SK-N-MC (cell line): ENCODE data around the gene TMEFF2.

Experiments used
- EZH2 ChIP-seq: fragments of 200-600 bp; sonication (generic); IDR thresholded peaks from one replicate; pipeline ENCODE4 v1.6.1; 2017; ENCODE audit warnings: antibody characterized with exemption
- POLR2AphosphoS5 ChIP-seq: IDR thresholded peaks from 2 replicates; pipeline ENCODE4 v1.6.1; 2012; ENCODE audit warnings: mild to moderate bottlenecking, low read depth, low read length, borderline replicate concordance

DNA sequence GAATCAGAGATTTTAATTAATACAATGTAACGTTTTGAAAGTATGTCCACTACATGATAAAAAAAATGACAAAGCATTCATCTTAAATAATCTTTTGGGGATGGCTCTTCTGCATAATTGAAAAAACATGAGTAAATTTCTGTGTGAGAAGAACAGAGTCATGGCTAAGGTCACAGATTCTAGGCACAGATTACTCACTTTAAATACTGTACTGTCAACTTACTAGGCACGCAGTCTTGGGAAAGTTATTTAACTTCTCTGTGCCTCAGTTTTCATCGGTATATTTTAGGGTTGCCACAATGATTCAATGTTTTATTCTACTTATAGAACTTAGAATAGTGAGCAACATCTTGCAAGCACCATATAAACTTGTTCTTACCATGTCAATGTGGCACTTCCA, 49.2 kb downstream of the TMEFF2 start:
- TF ChIP-seq EZH2 (no peak), POLR2AphosphoS5 (no peak)
